GM18951 (cell line): ENCODE data around the gene FLYWCH1.
"Not testable (repeated sequence)": the region's sequence is repeated elsewhere in the genome, so short reads cannot be mapped to it uniquely, and the experiment has no call there.

Source experiments
- POLR2A ChIP-seq: IDR thresholded peaks from 4 replicates; pipeline ENCODE4 v1.6.1; 2011; ENCODE audit warnings: mild to moderate bottlenecking; ENCODE audit not compliant: insufficient read length, insufficient read depth; ENCODE audit errors: extremely low read depth
- in situ Hi-C: fragments of 300-500 bp; cut with MboI; formaldehyde crosslinking; loops from one replicate; pipeline ENCODE4 v1.12.0; 2022; ENCODE audit warnings: low sequenced_read_pairs, mixed read lengths, inconsistent platforms; ENCODE audit not compliant: unreplicated experiment

Gene FLYWCH1

GRCh38 chr16:2905241-2905987 lies 6.3 kb upstream of the FLYWCH1 start:
- in situ Hi-C loops: no loop called here
- TF ChIP-seq POLR2A: peak; percentile 96

DNA sequence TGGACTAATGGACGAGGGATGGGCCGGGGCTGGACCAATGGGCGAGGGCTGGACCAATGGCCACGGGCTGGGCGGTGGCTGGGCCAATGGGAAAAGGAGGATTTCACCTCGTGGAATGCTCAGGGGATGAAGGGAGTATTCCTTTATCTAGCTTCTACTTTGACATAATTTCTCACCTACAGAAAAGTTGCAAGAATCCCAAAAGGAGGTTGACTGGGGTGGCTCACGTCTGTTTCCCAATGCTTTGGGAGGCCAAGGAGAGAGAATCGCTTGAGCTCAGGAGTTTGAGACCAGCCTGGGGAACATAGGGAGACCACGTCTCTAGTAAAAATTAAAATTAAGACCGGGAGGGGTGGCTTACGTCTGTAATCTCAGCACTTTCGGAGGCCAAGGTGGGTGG lies 5.7 kb upstream of the FLYWCH1 start:
- in situ Hi-C loops: no loop called here

DNA sequence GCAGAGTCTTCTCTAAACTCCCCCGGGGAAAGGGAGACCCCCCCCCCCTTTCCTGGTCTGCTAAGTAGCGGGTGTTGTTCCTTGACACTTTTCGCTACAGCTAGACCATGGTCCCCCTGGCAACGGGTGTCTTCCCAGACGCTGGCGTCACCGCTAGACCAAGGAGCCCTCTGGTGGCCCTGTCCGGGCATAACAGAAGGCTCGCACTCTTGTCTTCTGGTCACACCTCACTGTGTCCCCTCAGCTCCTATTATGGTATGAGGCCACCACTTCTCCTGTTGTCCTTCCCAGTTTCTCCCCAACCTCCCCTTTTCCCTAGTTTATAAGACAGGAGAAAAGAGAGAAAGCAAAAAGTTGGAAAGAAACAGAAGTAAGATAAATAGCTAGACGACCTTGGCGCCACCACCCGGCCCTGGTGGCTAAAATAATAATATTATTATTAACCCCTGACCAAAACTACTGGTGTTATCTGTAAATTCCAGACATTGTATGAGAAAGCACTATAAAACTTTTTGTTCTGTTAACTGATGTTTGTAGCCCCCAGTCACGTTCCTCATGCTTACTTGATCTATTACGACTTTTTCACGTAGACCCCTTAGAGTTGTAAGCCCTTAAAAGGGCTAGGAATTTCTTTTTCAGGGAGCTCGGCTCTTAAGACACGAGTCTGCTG lies 4.5 kb upstream of the FLYWCH1 start:
- in situ Hi-C loops: not testable (repeated sequence)

More for the DNA sequence above, 5.7 kb upstream of the FLYWCH1 start:
- TF ChIP-seq POLR2A: no peak

DNA sequence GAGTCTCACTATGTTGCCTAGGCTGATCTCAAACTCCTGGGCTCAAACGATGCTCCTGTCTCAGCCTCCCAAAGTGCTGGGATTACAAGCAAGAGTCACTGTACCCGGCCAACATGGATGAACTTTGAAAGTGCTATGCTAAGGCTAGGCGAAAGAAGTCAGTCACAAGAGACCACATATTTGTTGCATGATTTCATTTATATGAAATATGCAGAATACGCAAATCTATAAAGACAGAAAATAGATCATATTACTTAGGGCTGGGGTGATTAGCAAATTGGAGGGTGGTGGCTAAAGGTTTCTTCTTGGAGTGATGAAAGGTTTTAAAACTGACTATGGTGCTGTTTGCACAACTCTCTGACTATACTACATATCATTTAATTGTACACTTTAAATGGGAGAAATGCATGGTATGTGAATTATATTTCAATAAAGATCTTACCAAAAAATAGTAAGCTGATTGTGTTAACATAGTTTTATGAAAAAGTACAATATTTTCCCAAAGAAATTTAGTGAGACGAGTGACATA lies 1.2 kb upstream of the FLYWCH1 start:
- in situ Hi-C loops: no loop called here
- TF ChIP-seq POLR2A: no peak

DNA sequence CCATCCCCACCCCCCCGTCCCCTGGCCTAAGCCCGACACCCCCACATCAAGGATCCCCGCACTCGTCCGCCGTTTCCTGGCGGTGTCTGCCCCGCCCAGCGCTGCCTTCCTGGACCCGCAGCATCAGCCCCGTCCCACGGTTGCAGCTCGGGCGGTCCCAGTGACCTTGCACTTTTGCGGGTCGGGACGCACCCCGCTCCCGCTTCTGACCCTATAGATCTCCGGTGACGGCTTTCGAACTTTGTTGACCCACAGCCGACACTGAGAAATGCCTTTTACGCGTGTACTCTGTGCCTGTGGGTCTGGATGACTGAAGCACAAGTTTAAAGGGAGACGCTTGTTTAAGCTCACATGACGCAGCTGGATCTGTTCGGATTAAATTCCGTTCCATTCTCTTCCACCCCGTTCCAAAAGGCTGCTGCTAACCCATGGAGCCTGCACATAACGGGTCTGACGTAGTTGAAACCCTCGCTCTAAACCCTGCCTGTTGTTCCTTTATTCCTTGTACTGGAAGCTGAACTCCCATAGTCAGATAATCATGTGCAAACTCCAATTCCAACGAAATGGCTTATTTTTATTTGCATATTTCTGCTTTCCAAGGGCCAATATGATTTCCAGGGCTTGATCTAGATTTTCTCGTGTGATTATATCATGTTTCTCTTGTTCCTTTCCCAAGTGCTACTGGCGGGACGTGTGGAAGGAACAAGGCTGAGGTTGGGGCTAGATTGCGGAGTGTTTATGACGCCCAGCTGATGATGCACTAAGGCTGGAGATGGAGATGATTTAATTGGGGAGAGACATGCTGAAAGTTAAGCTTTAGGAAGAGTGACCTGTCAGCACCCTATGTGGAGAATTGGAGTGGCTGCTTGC lies 834 bp downstream of the FLYWCH1 start:
- in situ Hi-C loops: no loop called here
- TF ChIP-seq POLR2A: no peak

DNA sequence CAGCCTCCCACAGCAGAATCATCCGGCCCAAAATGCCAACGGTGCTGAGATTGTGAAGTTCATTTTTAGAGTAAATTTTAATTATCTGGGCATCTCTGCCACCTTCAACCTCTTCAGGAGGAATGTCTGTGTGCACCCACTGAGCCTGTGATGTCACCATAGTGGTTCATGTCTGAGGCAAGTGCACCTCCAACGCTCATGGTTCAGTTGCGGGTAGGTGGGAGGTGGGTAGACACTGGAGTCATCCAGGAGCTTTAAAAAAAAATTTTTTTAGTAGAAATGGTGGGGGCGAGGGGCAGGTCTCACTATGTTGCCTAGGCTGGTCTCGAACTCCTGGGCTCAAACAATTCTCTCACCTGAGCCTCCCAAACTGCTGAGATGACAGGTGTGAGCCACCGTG lies 1.9 kb downstream of the FLYWCH1 start:
- no peak for TF ChIP-seq POLR2A
- in situ Hi-C loops: no loop called here

GRCh38 chr16:2914233-2914632 lies 2.5 kb downstream of the FLYWCH1 start:
- in situ Hi-C loops: no loop called here
- TF ChIP-seq POLR2A: no peak

- in situ Hi-C loops: loop anchor here (5.0 kb wide), 1 partner anchor 43 kb away; no protein-coding TSS in a partner anchor
- TF ChIP-seq POLR2A: no peak
Measured at GRCh38 chr16:2915196-2915929, 3.6 kb downstream of the FLYWCH1 start.

GRCh38 chr16:2919511-2920255 lies 8.0 kb downstream of the FLYWCH1 start:
- no peak for TF ChIP-seq POLR2A
- in situ Hi-C loops: loop anchor here (5.0 kb wide), 1 partner anchor 47 kb away; no protein-coding TSS in a partner anchor

GRCh38 chr16:2923481-2923880 lies 11.8 kb downstream of the FLYWCH1 start:
- in situ Hi-C loops: no loop called here

GRCh38 chr16:2924901-2925755 lies 13.4 kb downstream of the FLYWCH1 start:
- TF ChIP-seq POLR2A: no peak
- in situ Hi-C loops: no loop called here

More at GRCh38 chr16:2923481-2923880, 11.8 kb downstream of the FLYWCH1 start:
- no peak for TF ChIP-seq POLR2A
